ENCODE measurements around the gene TMEM156.

TMEM156 gene

DNA sequence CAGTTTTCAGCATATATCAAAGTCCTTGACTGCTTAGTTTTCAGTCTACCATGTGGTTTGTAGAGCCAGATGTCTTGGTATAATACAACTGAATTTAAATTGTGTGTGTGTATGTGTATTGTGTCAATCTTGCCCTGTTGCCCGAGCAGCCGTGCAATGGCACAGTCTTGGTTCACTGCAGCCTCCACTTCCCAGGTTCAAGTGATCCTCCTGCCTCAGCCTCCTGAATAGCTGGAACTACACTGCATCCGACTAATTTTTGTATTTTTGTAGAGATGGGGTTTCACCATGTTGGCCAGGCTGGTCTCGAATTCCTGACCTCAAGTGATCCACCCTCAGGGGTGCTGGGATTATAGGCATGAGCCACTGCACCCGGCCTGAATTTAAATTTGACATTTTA, 23.8 kb upstream of the TMEM156 start:
- Histone ChIP-seq H3K27ac (no peak overlapping the region), H3K27me3 (no peaks in the 10 kb centered on the region), H4K20me1 (peaks cover 58% of the 10 kb centered on the region), H3K9ac (no peak overlapping the region), H3K4me1 (no peaks in the 10 kb centered on the region), H3K36me3 (no peaks in the 10 kb centered on the region), H3K9me3 (no peaks in the 10 kb centered on the region), H3K4me2 (no peak overlapping the region), H3K4me3 (no peak overlapping the region)
- TF ChIP-seq Cebpa-rat (IDR thresholded peaks at IDR 0.05): no peak

DNA sequence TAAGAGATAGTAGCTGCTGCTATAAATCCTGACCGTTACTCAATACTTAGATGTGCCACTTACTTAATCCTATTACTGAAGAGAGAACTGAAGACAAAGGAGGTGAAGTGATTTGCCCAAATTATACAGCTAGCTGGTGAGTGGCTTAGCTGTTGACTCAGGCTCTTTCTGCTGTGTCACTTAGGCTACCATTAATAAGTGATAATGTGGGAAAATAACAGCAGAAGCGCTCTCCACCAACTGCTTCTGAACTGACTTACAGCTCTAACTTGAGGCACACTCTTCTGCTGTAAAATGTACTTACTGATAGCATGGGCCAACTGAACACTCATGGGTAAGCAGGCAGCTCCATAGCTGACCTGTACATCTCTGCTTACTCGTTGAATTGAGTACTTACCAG, 22.3 kb upstream of the TMEM156 start:
- no peak for TF ChIP-seq Cebpa-rat (IDR thresholded peaks at IDR 0.05)
- Histone ChIP-seq H3K9me3 (no peaks in the 10 kb centered on the region), H3K27ac (no peak overlapping the region), H4K20me1 (peaks cover 52% of the 10 kb centered on the region), H3K27me3 (no peaks in the 10 kb centered on the region), H3K4me3 (no peak overlapping the region), H3K4me1 (no peaks in the 10 kb centered on the region), H3K4me2 (no peak overlapping the region), H3K36me3 (no peaks in the 10 kb centered on the region), H3K9ac (no peak overlapping the region)

DNA sequence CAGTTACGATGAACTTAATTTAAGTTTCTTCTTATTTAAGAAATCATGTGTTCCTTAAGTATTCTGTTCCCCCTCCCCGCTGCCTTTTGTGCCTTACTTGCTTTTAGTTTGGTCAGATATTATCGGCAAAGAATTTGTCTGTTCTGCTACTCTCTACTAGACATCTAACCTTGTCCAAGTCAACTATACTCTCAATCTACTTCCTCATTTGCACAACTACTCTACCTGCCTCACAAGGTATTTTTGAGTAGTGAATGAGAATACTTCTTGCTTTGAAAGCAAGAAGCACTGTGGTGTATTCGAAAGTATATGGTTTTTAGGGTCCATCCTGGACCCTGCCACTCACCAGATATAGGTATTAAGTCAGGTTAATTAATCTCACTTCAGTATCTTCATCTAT, 21.8 kb upstream of the TMEM156 start:
- Histone ChIP-seq H3K27ac (no peak overlapping the region), H3K9me3 (no peaks in the 10 kb centered on the region), H3K36me3 (no peaks in the 10 kb centered on the region), H3K4me1 (no peaks in the 10 kb centered on the region), H3K4me3 (no peak overlapping the region), H4K20me1 (peaks cover 47% of the 10 kb centered on the region), H3K27me3 (no peaks in the 10 kb centered on the region), H3K9ac (no peak overlapping the region), H3K4me2 (no peak overlapping the region)
- TF ChIP-seq Cebpa-rat (IDR thresholded peaks at IDR 0.05): no peak

DNA sequence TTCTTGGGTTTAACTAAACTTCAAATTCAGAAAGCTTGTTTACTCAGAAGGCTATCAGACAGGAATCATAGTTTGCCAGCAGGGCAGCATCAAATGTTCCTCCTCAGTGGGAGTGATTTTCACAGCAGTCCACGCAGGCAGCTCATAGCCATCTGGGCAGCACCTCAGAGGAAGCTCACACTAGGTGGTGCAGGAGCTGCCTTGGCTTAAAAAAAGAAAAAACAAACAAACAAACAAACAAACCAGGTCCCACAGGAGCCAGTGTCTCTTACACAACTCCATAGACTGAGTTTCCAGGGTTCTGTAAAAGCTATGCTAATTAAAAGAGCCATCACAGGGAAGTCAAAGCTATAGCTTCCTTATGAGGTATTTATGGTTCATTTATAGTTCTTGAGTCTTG, 19.3 kb upstream of the TMEM156 start:
- Histone ChIP-seq H3K27ac (no peak overlapping the region), H3K9ac (no peak overlapping the region), H3K4me2 (no peak overlapping the region), H3K4me3 (no peak overlapping the region), H3K36me3 (no peaks in the 10 kb centered on the region), H3K27me3 (no peaks in the 10 kb centered on the region), H4K20me1 (peaks cover 61% of the 10 kb centered on the region), H3K4me1 (peaks cover 15% of the 10 kb centered on the region), H3K9me3 (no peaks in the 10 kb centered on the region)
- TF ChIP-seq Cebpa-rat (IDR thresholded peaks at IDR 0.05): no peak

- no peak for TF ChIP-seq Cebpa-rat (IDR thresholded peaks at IDR 0.05)
- Histone ChIP-seq H3K27me3 (no peaks in the 10 kb centered on the region), H3K4me3 (no peak overlapping the region), H3K9me3 (no peaks in the 10 kb centered on the region), H3K4me1 (peaks cover 22% of the 10 kb centered on the region), H3K4me2 (no peak overlapping the region), H3K27ac (no peak overlapping the region), H4K20me1 (peaks cover 63% of the 10 kb centered on the region), H3K36me3 (no peaks in the 10 kb centered on the region), H3K9ac (no peak overlapping the region)
These were observed 18.4 kb upstream of the TMEM156 start for GRCh38 chr4:39050590-39050989.

- Histone ChIP-seq H3K27me3 (no peaks in the 10 kb centered on the region), H3K9me3 (no peaks in the 10 kb centered on the region), H3K27ac (no peak overlapping the region), H3K4me1 (peaks cover 29% of the 10 kb centered on the region), H4K20me1 (peaks cover 41% of the 10 kb centered on the region), H3K4me3 (no peak overlapping the region), H3K36me3 (no peaks in the 10 kb centered on the region), H3K4me2 (no peak overlapping the region), H3K9ac (no peak overlapping the region)
- TF ChIP-seq Cebpa-rat (IDR thresholded peaks at IDR 0.05): no peak
These were observed 16.1 kb upstream of the TMEM156 start for GRCh38 chr4:39048311-39048710.

GRCh38 chr4:39047681-39048080, 15.5 kb upstream of the TMEM156 start:
- peaks cover 35% of the 10 kb centered on the region for H3K4me1 ChIP-seq
- no peak overlapping the region for H3K4me2 ChIP-seq
- H3K9me3 ChIP-seq: no peaks in the 10 kb centered on the region
- peaks cover 41% of the 10 kb centered on the region for H4K20me1 ChIP-seq
- no peaks in the 10 kb centered on the region for H3K36me3 ChIP-seq
- H3K9ac ChIP-seq: no peak overlapping the region
- H3K27me3 ChIP-seq: no peaks in the 10 kb centered on the region
- H3K4me3 ChIP-seq: no peak overlapping the region
- TF ChIP-seq Cebpa-rat (IDR thresholded peaks at IDR 0.05): no peak
- no peak overlapping the region for H3K27ac ChIP-seq

DNA sequence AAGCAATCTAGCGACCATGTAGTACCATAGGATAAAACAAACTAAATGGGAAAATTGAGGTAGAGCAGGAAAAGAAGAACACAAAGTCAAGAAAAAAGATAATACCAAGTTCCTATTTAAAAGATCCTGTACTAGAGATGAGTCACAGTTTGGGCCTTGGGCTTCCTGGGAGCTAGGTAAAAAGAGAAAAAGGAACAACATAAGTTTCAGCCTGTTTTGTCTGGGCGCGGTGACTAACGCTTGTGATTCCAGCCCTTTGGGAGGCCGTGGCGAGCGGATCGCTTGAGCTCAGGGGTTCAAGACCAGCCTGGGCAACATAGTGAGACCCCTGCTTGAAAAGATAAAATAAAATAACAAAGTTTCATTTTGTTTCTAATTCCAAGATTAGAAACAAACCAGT, 14.0 kb upstream of the TMEM156 start:
- H3K9me3 ChIP-seq: no peaks in the 10 kb centered on the region
- no peaks in the 10 kb centered on the region for H3K27me3 ChIP-seq
- no peak overlapping the region for H3K4me3 ChIP-seq
- peaks cover 29% of the 10 kb centered on the region for H4K20me1 ChIP-seq
- H3K36me3 ChIP-seq: no peaks in the 10 kb centered on the region
- peak overlapping the region; percentile 85 for H3K4me2 ChIP-seq
- TF ChIP-seq Cebpa-rat (IDR thresholded peaks at IDR 0.05): no peak
- H3K4me1 ChIP-seq: peaks cover 40% of the 10 kb centered on the region
- no peak overlapping the region for H3K27ac ChIP-seq
- no peak overlapping the region for H3K9ac ChIP-seq

- Histone ChIP-seq H3K27ac (no peak overlapping the region), H4K20me1 (peaks cover 25% of the 10 kb centered on the region; the same call in 1 of the 2 replicates), H3K9ac (peak overlapping the region; percentile 86; the same call in 1 of the 2 replicates)
These were observed 13.6 kb upstream of the TMEM156 start for GRCh38 chr4:39045827-39046221.

DNA sequence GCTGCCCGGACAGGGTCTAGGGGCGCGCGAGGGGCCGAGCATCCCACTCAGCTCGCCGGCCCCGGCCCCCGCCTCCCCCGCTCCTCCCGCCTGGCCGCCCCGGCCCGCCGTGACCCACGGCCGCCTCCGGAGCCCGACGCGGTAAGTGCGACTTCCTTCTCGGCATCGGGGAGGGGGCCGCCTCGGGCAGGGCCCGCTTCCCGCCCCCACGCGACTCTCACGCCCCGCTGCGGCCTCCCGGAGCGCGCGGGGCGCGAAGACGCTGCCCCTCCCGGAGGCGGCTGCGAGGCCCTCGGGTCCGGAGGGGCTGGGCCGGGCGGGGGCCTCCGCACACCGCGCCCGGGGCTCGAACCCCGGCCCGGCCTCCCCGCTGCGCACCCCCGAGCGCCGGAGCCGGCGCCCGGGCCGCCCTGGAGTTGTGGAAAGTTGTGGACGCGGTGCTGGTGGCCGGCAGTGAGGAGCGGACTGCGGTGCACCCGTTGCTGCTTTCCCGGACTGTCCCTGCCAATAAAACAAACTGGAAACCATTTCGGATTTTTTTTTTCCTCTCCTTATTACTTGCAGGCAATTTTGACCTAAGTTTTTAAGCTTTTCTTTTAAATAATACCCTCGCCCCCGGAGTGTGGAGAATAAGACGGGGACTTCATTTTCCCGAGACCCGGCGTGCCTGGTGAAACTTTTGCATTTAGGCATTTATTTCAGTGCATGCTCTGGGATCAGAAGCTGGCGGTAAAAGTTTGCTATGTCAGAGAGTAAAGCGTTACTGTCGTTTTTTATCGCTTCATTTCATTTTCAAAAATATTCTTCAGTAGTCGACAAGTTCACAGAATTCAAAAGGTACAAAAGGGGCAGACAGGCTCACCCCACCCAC, 13.0 kb upstream of the TMEM156 start:
- Histone ChIP-seq H3K9me3 (no peaks in the 10 kb centered on the region), H3K36me3 (no peaks in the 10 kb centered on the region), H3K27ac (peak overlapping the region; percentile 86), H3K27me3 (no peaks in the 10 kb centered on the region), H3K4me3 (peak overlapping the region; percentile 90), H3K4me1 (peaks cover 40% of the 10 kb centered on the region), H3K9ac (peak overlapping the region; percentile 86), H3K4me2 (peak overlapping the region; percentile 85), H4K20me1 (peaks cover 22% of the 10 kb centered on the region; the same call in 1 of the 2 replicates)
- TF ChIP-seq Cebpa-rat (IDR thresholded peaks at IDR 0.05): no peak

More at GRCh38 chr4:39045827-39046221, 13.6 kb upstream of the TMEM156 start:
- TF ChIP-seq Cebpa-rat (IDR thresholded peaks at IDR 0.05): no peak
- H3K4me3 ChIP-seq: peak overlapping the region; percentile 90
- no peaks in the 10 kb centered on the region for H3K9me3 ChIP-seq
- no peaks in the 10 kb centered on the region for H3K36me3 ChIP-seq
- no peaks in the 10 kb centered on the region for H3K27me3 ChIP-seq
- H3K4me2 ChIP-seq: peak overlapping the region; percentile 85
- peaks cover 40% of the 10 kb centered on the region for H3K4me1 ChIP-seq

Data from BLaER1 (cell line).